ENCODE results near the gene ATXN2. TPM values are rescaled to one million over a fixed set of nuclear protein-coding genes. Genes with fewer than 3 reads are reported as not detected.
"Not testable (repeated sequence)": the region's sequence is repeated elsewhere in the genome, so short reads cannot be mapped to it uniquely, and the experiment has no call there.

The ATXN2 gene
- total RNA-seq, 4 donors from 2014 or later, result 20.3 to 42.9 (median 25.9) TPM

DNA sequence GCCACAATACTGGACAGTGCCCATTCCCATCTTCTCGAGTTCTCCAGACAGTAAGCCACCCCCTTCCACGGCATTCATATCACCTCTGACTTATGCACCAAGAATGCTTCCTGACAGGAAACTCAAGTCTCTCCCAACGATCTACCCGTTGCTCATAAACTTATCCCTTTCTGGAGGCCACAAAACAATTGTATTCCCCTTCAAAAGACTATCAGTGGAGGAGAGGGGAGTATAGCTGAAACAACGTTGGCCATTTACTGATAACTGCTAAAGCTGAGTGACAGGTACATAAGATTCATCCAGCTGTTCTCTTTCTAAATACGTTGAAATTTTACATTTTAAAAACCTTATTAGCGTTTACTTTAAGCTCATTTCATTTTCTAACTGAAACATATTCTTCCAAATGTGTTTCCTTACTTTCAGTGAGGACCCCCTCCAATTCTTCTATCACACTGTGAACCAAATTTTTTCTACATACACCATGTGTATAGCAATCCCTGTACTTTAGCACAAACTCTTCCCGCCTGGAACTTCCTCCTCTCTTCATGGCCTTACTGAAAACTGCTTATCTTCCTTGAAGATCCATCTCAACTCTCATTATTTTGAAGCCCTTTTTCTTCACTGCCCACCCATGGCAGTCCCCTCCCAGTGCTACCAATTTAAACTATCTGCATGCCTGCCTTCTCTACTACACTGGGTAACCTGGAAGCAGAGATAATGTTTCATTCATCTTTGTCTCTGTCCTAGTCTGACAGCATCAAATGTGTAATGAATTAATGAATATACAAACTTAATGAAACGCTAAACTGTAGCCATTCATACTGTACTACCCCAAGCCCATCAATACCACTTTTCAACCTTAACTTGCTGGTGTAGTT, 28.8 kb downstream of the ATXN2 start:
- WGBS, 2 donors, result 37 to 42% methylated on average over 9 of the region's 9 CpGs
- DNase-seq (ENCODE audit: low spot score in 2 of 2), result no peak
- TF ChIP-seq CTCF (IDR thresholded peaks at IDR 0.05), result no peak
- intact Hi-C loops (cut with DNase I; ENCODE audit: low total_unique reads), result no loop called here
- H3K4me3 ChIP-seq (ENCODE audit: low read depth, poor library complexity, severe bottlenecking), result no peak overlapping the region

GRCh38 chr12:111569363-111570083, 29.6 kb downstream of the ATXN2 start:
- intact Hi-C loops (cut with DNase I; ENCODE audit: low total_unique reads), result no loop called here
- H3K4me3 ChIP-seq (ENCODE audit: low read depth, poor library complexity, severe bottlenecking), result no peak overlapping the region
- DNase-seq (ENCODE audit: low spot score in 2 of 2), result no peak
- 89 to 90% methylated on average over 6 of the region's 6 CpGs for WGBS, 2 donors
- TF ChIP-seq POLR2A (IDR thresholded peaks at IDR 0.05) (no peak), CTCF (IDR thresholded peaks at IDR 0.05) (no peak)

DNA sequence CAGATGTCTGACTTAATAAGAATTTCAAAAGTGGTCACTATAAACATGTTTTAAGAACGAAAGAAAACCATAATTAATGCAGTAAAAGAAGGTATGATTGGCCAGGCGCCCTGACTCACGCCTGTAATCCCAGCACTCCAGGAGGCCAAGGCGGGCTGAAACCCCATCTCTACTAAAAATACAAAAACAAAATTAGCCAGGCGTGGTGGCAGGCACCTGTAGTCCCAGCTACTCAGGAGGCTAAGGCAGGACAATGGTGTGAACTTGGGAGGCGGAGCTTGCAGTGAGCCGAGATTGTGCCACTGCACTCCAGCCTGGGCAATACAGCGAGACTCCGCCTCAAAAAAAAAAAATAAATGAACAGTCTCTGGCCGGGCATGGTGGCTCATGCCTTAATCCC, 38.3 kb downstream of the ATXN2 start:
- H3K4me3 ChIP-seq (ENCODE audit: low read depth, poor library complexity, severe bottlenecking); intact Hi-C loops (cut with DNase I; ENCODE audit: low total_unique reads); DNase-seq (ENCODE audit: low spot score in 2 of 2): not testable (repeated sequence)
- 87 to 88% methylated on average over 10 of the region's 10 CpGs for WGBS, 2 donors

- intact Hi-C loops (cut with DNase I; ENCODE audit: low total_unique reads), result no loop called here
- TF ChIP-seq CTCF (IDR thresholded peaks at IDR 0.05) (no peak), POLR2A (IDR thresholded peaks at IDR 0.05) (no peak)
- DNase-seq (ENCODE audit: low spot score in 2 of 2), result no peak
- WGBS, 2 donors, result 71 to 73% methylated on average over 3 of the region's 3 CpGs
- H3K4me3 ChIP-seq (ENCODE audit: low read depth, poor library complexity, severe bottlenecking), result no peak overlapping the region
Measured at GRCh38 chr12:111558107-111558376, 41.1 kb downstream of the ATXN2 start.

DNA sequence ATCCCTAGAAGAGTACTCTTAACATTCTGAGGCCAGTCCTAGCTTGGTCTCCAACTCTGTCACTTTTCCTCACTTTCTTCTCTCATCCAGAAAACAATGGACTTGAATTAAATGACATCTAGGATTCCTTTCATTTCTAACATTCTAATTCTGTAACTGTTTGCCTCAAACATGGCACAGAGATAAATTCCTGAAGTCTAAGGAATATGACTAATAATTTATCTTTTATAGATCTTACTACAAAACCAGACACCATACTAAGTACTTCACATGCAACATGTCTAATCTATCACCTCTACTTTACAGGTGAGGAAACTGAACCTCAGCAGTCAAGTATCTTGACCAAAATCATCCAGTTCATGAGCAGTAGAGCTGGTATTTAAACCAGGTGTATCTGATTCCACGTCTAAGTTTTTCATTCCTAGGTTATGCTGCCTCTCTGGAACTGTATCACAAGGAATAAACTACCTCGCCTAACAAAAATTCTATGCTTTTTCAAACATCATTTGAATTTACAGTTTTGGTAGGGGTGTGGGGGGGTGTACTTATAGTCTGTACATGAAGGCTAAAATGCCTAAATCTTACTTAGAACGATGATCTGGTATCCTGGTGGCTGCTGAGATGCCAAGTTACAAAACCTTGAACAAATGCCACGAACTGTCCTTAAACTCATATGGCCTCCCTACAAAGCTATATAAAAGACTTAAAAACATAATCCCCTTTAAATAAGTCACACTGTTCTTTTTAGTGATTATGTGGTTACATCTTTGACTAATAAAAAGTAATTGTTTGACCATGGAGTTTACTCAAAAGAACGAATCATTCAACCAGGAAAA, 41.6 kb downstream of the ATXN2 start:
- 60 to 65% methylated on average over 5 of the region's 5 CpGs for WGBS, 2 donors
- TF ChIP-seq POLR2A (IDR thresholded peaks at IDR 0.05), result no peak
- no peak overlapping the region for H3K4me3 ChIP-seq (ENCODE audit: low read depth, poor library complexity, severe bottlenecking)
- DNase-seq (ENCODE audit: low spot score in 2 of 2), result no peak
- intact Hi-C loops (cut with DNase I; ENCODE audit: low total_unique reads), result no loop called here

- no peak for DNase-seq (ENCODE audit: low spot score in 2 of 2)
- TF ChIP-seq POLR2A (IDR thresholded peaks at IDR 0.05) (no peak), CTCF (IDR thresholded peaks at IDR 0.05) (no peak)
Measured at GRCh38 chr12:111556676-111557075, 42.4 kb downstream of the ATXN2 start.

GRCh38 chr12:111555313-111555712, 43.8 kb downstream of the ATXN2 start:
- intact Hi-C loops (cut with DNase I; ENCODE audit: low total_unique reads); H3K4me3 ChIP-seq (ENCODE audit: low read depth, poor library complexity, severe bottlenecking); DNase-seq (ENCODE audit: low spot score in 2 of 2): not testable (repeated sequence)
- 84 to 92% methylated on average over 3 of the region's 3 CpGs for WGBS, 2 donors

More at GRCh38 chr12:111556676-111557075, 42.4 kb downstream of the ATXN2 start:
- intact Hi-C loops (cut with DNase I; ENCODE audit: low total_unique reads), result no loop called here
- 65 to 77% methylated on average over 6 of the region's 6 CpGs for WGBS, 2 donors
- H3K4me3 ChIP-seq (ENCODE audit: low read depth, poor library complexity, severe bottlenecking), result no peak overlapping the region
